Cardiac muscle cell (in vitro differentiated cells and primary cell): ENCODE data around the gene FHOD1. TPM values are rescaled to one million over a fixed set of nuclear protein-coding genes. Genes with fewer than 3 reads are reported as not detected.

Source experiments
- DNase-seq, 2 donors: peaks; one replicate each; pipeline versions ENCODE4 v3.0.0 to v3.0.0-alpha.2; 2010 to 2017; ENCODE audit warnings: low read depth in 1 of 2, low spot score in 1 of 2
- H3K27ac ChIP-seq: fragments of 200-600 bp; sonication (generic); 2 replicates; pipeline ENCODE4 v1.5.1; 2016
- H3K27me3 ChIP-seq: fragments of 200-600 bp; sonication (generic); 2 replicates; pipeline ENCODE4 v1.6.0; 2016; ENCODE audit warnings: control low read depth
- H3K36me3 ChIP-seq: fragments of 200-600 bp; sonication (generic); 2 replicates; pipeline ENCODE4 v1.5.1; 2016; ENCODE audit warnings: control low read depth
- H3K4me1 ChIP-seq: fragments of 200-600 bp; sonication (generic); 2 replicates; pipeline ENCODE4 v1.8.1; 2017; ENCODE audit warnings: low read depth, mild to moderate bottlenecking, mixed run types
- H3K4me3 ChIP-seq: fragments of 200-600 bp; sonication (generic); 2 replicates; pipeline ENCODE4 v1.5.1; 2016; ENCODE audit warnings: mild to moderate bottlenecking
- H3K9me3 ChIP-seq: fragments of 200-600 bp; sonication (generic); 2 replicates; pipeline ENCODE4 v1.5.1; 2017; ENCODE audit warnings: low read depth, mild to moderate bottlenecking, control low read depth
- CTCF ChIP-seq: IDR thresholded peaks from 2 replicates; pipeline ENCODE4 v1.5.1; 2012; ENCODE audit warnings: low read depth, mild to moderate bottlenecking, low read length
- polyA plus RNA-seq: library from polyadenylated mRNA; unstranded; fragments of >200 nt; fragmentation: Nextera tagmentation; extraction: Ambion mirVana; gene quantifications from 2 replicates; pipeline ENCODE4 v1.2.1, GENCODE V29; 2016
- total RNA-seq: library from RNA; depleted of rRNA; stranded (reverse); fragments of >200 nt; gene quantifications from 2 replicates; pipeline ENCODE4 v1.2.3, GENCODE V29; 2016

FHOD1 gene
- total and polyA plus RNA-seq, 2 experiments from 2014 or later, result 17.9 to 18.5 TPM

GRCh38 chr16:67282447-67282805, 35.1 kb upstream of the FHOD1 start:
- DNase-seq, result no peak
- H3K27me3 ChIP-seq, result peaks cover 18% of the 10 kb centered on the region
- H3K4me3 ChIP-seq, result no peak overlapping the region
- no peak overlapping the region for H3K27ac ChIP-seq
- no peaks in the 10 kb centered on the region for H3K9me3 ChIP-seq
- TF ChIP-seq CTCF, result no peak
- no peaks in the 10 kb centered on the region for H3K4me1 ChIP-seq
- H3K36me3 ChIP-seq, result no peaks in the 10 kb centered on the region

GRCh38 chr16:67281536-67282446, 34.5 kb upstream of the FHOD1 start:
- no peak overlapping the region for H3K27ac ChIP-seq
- no peak for TF ChIP-seq CTCF
- DNase-seq, result no peak
- H3K9me3 ChIP-seq, result no peaks in the 10 kb centered on the region
- no peaks in the 10 kb centered on the region for H3K36me3 ChIP-seq
- H3K4me1 ChIP-seq, result no peaks in the 10 kb centered on the region
- H3K27me3 ChIP-seq, result peaks cover 18% of the 10 kb centered on the region
- no peak overlapping the region for H3K4me3 ChIP-seq

DNA sequence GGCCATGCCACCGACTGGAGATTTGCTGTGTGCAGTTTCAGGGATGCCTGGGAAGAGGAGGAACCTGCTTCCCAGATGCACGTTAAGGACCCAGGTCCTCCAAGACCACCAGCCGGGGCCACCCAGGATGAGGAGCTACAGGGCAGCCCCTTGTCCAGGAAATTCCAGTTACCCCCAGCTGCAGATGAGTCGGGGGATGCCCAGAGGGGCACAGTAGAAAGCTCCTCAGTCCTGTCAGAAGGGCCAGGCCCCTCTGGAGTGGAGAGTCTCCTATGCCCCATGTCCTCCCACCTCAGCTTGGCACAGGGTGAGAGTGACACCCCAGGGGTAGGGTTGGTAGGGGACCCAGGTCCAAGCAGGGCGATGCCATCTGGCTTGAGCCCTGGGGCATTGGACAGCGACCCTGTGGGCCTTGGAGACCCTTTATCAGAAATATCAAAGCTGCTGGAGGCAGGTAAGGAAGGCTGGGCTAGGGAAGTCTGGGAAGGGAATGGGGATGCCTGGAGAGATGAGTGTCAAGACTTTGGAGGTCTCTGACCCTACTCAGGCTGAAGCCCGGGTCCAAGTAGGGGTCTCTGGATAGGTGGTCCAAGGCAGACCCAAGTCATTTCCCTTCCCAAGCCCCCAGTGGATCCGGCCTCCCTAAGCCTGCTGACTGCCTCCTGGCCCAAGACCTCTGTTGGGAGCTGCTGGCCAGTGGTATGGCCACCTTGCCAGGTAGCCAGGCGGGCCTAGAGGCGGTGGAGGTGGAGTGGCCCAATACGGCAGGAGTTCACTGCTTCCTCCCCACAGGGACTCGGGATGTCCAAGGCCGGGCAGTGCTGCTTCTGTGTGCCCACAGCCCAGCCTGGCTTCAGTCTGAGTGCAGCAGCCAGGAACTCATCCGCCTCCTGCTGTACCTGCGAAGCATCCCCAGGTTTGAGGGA, 33.1 kb upstream of the FHOD1 start:
- Histone ChIP-seq H3K9me3 (no peaks in the 10 kb centered on the region), H3K27ac (no peak overlapping the region), H3K36me3 (no peaks in the 10 kb centered on the region), H3K27me3 (peaks cover 18% of the 10 kb centered on the region), H3K4me1 (no peaks in the 10 kb centered on the region), H3K4me3 (no peak overlapping the region)
- DNase-seq, result no peak
- no peak for TF ChIP-seq CTCF

GRCh38 chr16:67279296-67280089, 32.2 kb upstream of the FHOD1 start, which contains the start of gene PLEKHG4:
Gene PLEKHG4, plus strand, starts transcription at chr16:67279532. Its CDS starts 513 bp downstream, at chr16:67280045.
- Histone ChIP-seq H3K27me3 (peaks cover 18% of the 10 kb centered on the region), H3K36me3 (no peaks in the 10 kb centered on the region), H3K4me1 (no peaks in the 10 kb centered on the region), H3K9me3 (no peaks in the 10 kb centered on the region), H3K4me3 (peak within 1 kb of the TSS; percentile 22), H3K27ac (no peak within 1 kb of the TSS)
- TF ChIP-seq CTCF, result peak; percentile 41
- peak; percentile 71 to 73 for DNase-seq

DNA sequence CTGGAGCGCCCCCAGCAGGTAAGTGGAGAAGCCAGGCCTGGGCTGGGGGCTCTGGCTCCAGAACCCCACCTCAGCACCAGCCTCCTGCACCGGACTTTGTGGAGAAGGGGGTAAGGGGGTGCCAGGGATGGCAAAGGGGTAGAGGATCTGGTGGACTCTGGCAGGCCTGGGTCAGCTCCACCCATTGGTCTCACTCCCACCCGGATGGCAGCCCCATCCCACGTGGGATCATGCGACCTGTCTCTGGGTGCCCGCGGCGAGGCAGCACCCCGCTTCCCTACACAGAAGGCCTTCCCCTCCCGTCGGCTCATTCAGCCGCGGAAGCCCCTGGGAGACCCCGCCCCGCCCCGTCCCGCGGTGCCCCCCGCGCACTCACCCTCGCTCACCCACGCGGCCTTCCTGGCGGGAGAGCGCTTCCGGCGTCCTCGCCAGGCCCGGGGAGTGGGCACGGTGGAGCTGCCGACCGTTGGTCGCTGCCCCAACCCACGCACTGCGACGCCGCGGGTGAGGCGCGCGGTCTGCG, 31.6 kb upstream of the FHOD1 start:
- Histone ChIP-seq H3K9me3 (no peaks in the 10 kb centered on the region), H3K4me3 (peak overlapping the region; percentile 22), H3K4me1 (no peaks in the 10 kb centered on the region), H3K27me3 (peaks cover 18% of the 10 kb centered on the region), H3K36me3 (no peaks in the 10 kb centered on the region), H3K27ac (no peak overlapping the region)
- TF ChIP-seq CTCF, result peak; percentile 28
- no peak for DNase-seq
